K562 (cell line): Measurements from ENCODE around the gene ZNF610. TPM values are rescaled to one million over a fixed set of nuclear protein-coding genes. Genes with fewer than 3 reads are reported as not detected.
A peak's percentile ranks its signal among the peaks of the same experiment; 100 is the strongest.

Source experiments
- CEBPZ ChIP-seq: fragments of 150-350 bp; IDR thresholded peaks from 2 replicates; pipeline ENCODE4 v1.6.1; 2014; ENCODE audit warnings: low read depth, mild to moderate bottlenecking, low read length, borderline replicate concordance
- ESRRA ChIP-seq: fragments of 450-650 bp; IDR thresholded peaks from 2 replicates; pipeline ENCODE4 v1.6.1; 2014; ENCODE audit warnings: low read depth, mild to moderate bottlenecking, moderate library complexity, borderline replicate concordance
- EZH2 ChIP-seq: IDR thresholded peaks from 2 replicates; pipeline ENCODE4 v1.6.1; 2012; ENCODE audit warnings: low read depth, mild to moderate bottlenecking, inconsistent platforms, low read length, borderline replicate concordance
- NFIC ChIP-seq: fragments of 450-650 bp; IDR thresholded peaks from 2 replicates; pipeline ENCODE4 v1.6.1; 2017; ENCODE audit warnings: mild to moderate bottlenecking, inconsistent platforms
- POLR2B ChIP-seq: fragments of 450-650 bp; IDR thresholded peaks from 2 replicates; pipeline ENCODE4 v1.6.1; 2018; ENCODE audit warnings: low read depth; ENCODE audit not compliant: partially characterized antibody
- RAD21 ChIP-seq, 2 experiments: fragments of 250-450 bp in 1 of 2; fragments of 450-650 bp in 1 of 2; sonication (Bioruptor Pico) in 1 of 2; formaldehyde crosslinking in 1 of 2; IDR thresholded peaks in 1 of 2; conservative IDR thresholded peaks in 1 of 2; 2 replicates each; pipeline versions ENCODE4 v1.4.0 to v1.8.0; 2020 to 2022; ENCODE audit warnings: mild to moderate bottlenecking in 2 of 2, moderate library complexity in 1 of 2
- REST ChIP-seq, 2 experiments: fragments of 450-650 bp; formaldehyde crosslinking in 1 of 2; IDR thresholded peaks; 2 replicates each; pipeline versions ENCODE4 v1.4.0 to v1.6.1; 2014 to 2020; ENCODE audit warnings: mild to moderate bottlenecking in 2 of 2, borderline replicate concordance in 1 of 2, low read depth in 1 of 2
- SMC3 ChIP-seq: conservative IDR thresholded peaks from 2 replicates; pipeline ENCODE4 v1.6.1; 2011; ENCODE audit warnings: low read depth, low read length, improper control_type of control experiment; ENCODE audit not compliant: insufficient read depth
- TBP ChIP-seq: optimal IDR thresholded peaks from 2 replicates; pipeline ENCODE3; 2011; ENCODE audit warnings: low read depth, low read length, improper control_type of control experiment
- ZNF764 ChIP-seq: fragments of 250-450 bp; sonication (Bioruptor Pico); IDR thresholded peaks from 2 replicates; pipeline ENCODE4 v1.4.0; 2020; ENCODE audit warnings: low read depth, mild to moderate bottlenecking, moderate library complexity
- ZZZ3 ChIP-seq: fragments of 450-650 bp; IDR thresholded peaks from 2 replicates; pipeline ENCODE4 v1.6.1; 2016; ENCODE audit warnings: antibody characterized with exemption, mild to moderate bottlenecking, moderate library complexity
- polyA plus RNA-seq, 8 experiments: library from polyadenylated mRNA; depleted of rRNA in 4 of 8; stranded (reverse) in 5 of 8; unstranded in 3 of 8; fragments of >200 nt; fragmentation: Nextera tagmentation in 2 of 8; fragmentation: Illumina TruSeq in 1 of 8; extraction: Ambion mirVana in 2 of 8; extraction: Trizol in 1 of 8; gene quantifications; 2 replicates each; pipeline versions ENCODE4 v1.2.1 to v1.2.3, GENCODE V29; 2011 to 2014; ENCODE audit warnings: inconsistent platforms in 1 of 8, missing spikeins in 1 of 8
- total RNA-seq, 7 experiments: library from RNA; depleted of rRNA in 6 of 7; stranded (reverse); fragments of >200 nt in 6 of 7; fragmentation: Illumina TruSeq in 2 of 7; extraction: Trizol in 2 of 7; gene quantifications; 2 replicates each; pipeline versions ENCODE4 v1.2.1 to v1.2.3, GENCODE V29; 2011 to 2021; ENCODE audit warnings: low replicate concordance in 1 of 7

Gene ZNF610
- total and polyA plus RNA-seq, 9 of the 15 experiments (the other 6 are each of a cell fraction or from before 2014, with no cell fraction given) = not detected

GRCh38 chr19:52343548-52343947 is 7.5 kb downstream of the ZNF610 start (continued):
- TF ChIP-seq CEBPZ (no peak), TBP (no peak), ZNF764 (CRISPR knock-in tag) (no peak), SMC3 (peak; percentile 43; the same call in 1 of the 2 replicates), POLR2B (no peak), NFIC (peak; percentile 81), EZH2 (no peak), RAD21 (CRISPR knock-in tag; conservative IDR thresholded peaks at IDR 0.05 in 1 of 2, IDR thresholded peaks at IDR 0.05 in 1 of 2) (peak in 1 of 2 experiments; percentile 71; a peak in 2 of 4 replicates), ESRRA (peak; percentile 99), ZZZ3 (no peak), REST (IDR thresholded peaks at IDR 0.05; ENCODE audit: borderline replicate concordance) (peak; percentile 46; the same call in 1 of the 2 replicates), REST (CRISPR knock-in tag; IDR thresholded peaks at IDR 0.05; ENCODE audit: low read depth) (no peak)
- TF ChIP-seq, all 486 proteins: peak for 7
